Measurements from ENCODE around the gene BRMS1. TPM values are rescaled to one million over a fixed set of nuclear protein-coding genes. Genes with fewer than 3 reads are reported as not detected.

BRMS1 gene
- total and polyA plus RNA-seq, 10 of the 15 experiments (the other 5 are each of a cell fraction or from before 2014, with no cell fraction given), result 2.1 to 85.3 (median 48.5) TPM

DNA sequence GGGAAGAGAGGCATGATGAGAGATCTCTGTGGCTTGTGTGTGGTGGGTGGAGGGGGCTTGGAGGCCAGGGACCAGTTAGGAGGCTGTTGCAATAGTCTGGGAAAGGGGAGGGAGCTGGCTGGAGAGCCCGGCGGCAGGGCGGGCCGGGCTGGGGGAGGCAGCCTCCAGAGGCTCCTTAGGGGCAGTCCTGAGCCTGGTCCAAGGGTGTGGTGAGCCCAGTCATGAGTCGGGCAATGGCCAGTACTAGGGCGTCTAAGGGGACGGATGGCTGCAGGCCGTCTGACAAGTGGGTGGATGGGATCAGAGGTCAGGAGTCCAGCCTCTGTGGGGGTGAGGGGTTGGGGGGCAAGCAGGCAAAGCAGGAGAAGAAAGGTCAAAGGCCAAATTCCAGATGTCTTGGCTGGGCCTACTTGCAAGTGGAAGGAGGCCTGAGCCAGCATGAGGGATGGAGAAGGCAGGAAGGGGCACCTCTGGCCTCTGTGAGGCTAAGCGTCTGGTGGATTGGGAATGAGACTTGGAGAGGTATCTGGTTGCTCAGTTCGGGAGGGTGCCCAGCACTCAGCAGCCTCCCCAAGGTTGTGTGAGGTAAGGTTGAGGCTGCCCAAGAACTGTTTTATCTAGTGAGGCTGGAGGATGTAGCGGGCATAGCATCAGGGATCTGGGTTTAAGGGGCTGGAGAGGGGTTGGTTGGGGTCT lies 22.0 kb downstream of the BRMS1 start (continued):
- TF ChIP-seq, protein P1, sequence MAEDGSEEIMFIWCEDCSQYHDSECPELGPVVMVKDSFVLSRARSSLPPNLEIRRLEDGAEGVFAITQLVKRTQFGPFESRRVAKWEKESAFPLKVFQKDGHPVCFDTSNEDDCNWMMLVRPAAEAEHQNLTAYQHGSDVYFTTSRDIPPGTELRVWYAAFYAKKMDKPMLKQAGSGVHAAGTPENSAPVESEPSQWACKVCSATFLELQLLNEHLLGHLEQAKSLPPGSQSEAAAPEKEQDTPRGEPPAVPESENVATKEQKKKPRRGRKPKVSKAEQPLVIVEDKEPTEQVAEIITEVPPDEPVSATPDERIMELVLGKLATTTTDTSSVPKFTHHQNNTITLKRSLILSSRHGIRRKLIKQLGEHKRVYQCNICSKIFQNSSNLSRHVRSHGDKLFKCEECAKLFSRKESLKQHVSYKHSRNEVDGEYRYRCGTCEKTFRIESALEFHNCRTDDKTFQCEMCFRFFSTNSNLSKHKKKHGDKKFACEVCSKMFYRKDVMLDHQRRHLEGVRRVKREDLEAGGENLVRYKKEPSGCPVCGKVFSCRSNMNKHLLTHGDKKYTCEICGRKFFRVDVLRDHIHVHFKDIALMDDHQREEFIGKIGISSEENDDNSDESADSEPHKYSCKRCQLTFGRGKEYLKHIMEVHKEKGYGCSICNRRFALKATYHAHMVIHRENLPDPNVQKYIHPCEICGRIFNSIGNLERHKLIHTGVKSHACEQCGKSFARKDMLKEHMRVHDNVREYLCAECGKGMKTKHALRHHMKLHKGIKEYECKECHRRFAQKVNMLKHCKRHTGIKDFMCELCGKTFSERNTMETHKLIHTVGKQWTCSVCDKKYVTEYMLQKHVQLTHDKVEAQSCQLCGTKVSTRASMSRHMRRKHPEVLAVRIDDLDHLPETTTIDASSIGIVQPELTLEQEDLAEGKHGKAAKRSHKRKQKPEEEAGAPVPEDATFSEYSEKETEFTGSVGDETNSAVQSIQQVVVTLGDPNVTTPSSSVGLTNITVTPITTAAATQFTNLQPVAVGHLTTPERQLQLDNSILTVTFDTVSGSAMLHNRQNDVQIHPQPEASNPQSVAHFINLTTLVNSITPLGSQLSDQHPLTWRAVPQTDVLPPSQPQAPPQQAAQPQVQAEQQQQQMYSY (CRISPR knock-in tag; IDR thresholded peaks at IDR 0.05), result no peak
- TF ChIP-seq HDAC6 (IDR thresholded peaks at IDR 0.05; ENCODE audit: unreplicated experiment) (no peak), NKRF (conservative IDR thresholded peaks at IDR 0.05) (no peak), NRF1 (conservative IDR thresholded peaks at IDR 0.05; ENCODE audit: low read depth, low read length) (no peak), MEF2A (IDR thresholded peaks at IDR 0.05; ENCODE audit: insufficient read depth, low read depth, low read length) (no peak), RELB (IDR thresholded peaks at IDR 0.05; ENCODE audit: low read depth) (no peak), GATAD2B (conservative IDR thresholded peaks at IDR 0.05; ENCODE audit: low read depth) (no peak), ZNF274 (IDR thresholded peaks at IDR 0.05; ENCODE audit: insufficient read depth, insufficient read length) (no peak), STAT1 (conservative IDR thresholded peaks at IDR 0.05) (no peak), FOS (IDR thresholded peaks at IDR 0.05; ENCODE audit: borderline replicate concordance, extremely low read depth, insufficient read length) (no peak), TBL1XR1 (IDR thresholded peaks at IDR 0.05; ENCODE audit: low read depth, low read length) (no peak), DPF2 (IDR thresholded peaks at IDR 0.05) (no peak), CREB1 (IDR thresholded peaks at IDR 0.05; ENCODE audit: low read depth) (no peak), BCLAF1 (IDR thresholded peaks at IDR 0.05) (no peak)
- TF ChIP-seq, protein P2, sequence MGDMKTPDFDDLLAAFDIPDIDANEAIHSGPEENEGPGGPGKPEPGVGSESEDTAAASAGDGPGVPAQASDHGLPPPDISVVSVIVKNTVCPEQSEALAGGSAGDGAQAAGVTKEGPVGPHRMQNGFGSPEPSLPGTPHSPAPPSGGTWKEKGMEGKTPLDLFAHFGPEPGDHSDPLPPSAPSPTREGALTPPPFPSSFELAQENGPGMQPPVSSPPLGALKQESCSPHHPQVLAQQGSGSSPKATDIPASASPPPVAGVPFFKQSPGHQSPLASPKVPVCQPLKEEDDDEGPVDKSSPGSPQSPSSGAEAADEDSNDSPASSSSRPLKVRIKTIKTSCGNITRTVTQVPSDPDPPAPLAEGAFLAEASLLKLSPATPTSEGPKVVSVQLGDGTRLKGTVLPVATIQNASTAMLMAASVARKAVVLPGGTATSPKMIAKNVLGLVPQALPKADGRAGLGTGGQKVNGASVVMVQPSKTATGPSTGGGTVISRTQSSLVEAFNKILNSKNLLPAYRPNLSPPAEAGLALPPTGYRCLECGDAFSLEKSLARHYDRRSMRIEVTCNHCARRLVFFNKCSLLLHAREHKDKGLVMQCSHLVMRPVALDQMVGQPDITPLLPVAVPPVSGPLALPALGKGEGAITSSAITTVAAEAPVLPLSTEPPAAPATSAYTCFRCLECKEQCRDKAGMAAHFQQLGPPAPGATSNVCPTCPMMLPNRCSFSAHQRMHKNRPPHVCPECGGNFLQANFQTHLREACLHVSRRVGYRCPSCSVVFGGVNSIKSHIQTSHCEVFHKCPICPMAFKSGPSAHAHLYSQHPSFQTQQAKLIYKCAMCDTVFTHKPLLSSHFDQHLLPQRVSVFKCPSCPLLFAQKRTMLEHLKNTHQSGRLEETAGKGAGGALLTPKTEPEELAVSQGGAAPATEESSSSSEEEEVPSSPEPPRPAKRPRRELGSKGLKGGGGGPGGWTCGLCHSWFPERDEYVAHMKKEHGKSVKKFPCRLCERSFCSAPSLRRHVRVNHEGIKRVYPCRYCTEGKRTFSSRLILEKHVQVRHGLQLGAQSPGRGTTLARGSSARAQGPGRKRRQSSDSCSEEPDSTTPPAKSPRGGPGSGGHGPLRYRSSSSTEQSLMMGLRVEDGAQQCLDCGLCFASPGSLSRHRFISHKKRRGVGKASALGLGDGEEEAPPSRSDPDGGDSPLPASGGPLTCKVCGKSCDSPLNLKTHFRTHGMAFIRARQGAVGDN (IDR thresholded peaks at IDR 0.05), result no peak

Data from GM12878 (cell line).